Heart left ventricle (tissue), 13 donors: ENCODE measurements around the gene EPS8.

Experiments
- CTCF ChIP-seq, 12 donors: fragments of 200-600 bp; sonication (generic) in 4 of 12; IDR thresholded peaks; one replicate each; pipeline versions ENCODE4 v1.5.0 to v1.8.0; 2018 to 2022; ENCODE audit warnings: antibody characterized with exemption in 12 of 12, mild to moderate bottlenecking in 5 of 12
- POLR2A ChIP-seq, 2 donors: fragments of 450-650 bp; IDR thresholded peaks; one replicate each; pipeline ENCODE4 v1.6.1; 2017; ENCODE audit warnings: antibody characterized with exemption in 2 of 2, mild to moderate bottlenecking in 2 of 2, moderate library complexity in 2 of 2
- donor health status: ischemic (EF 13 %, LVEDD 7.1; RV severe dilation, severe dysfunction).
- donor health status: DM: no; HTN: yes; CAD: no.
- donor health status: DM: no; HTN: no; CAD: no.
- donor health status: ischemic (EF 25% LVEDD 6.9; RV normal size, moderate dysfunction).
- donor health status: ischemic (EF 25% LVEDD 5.7; RV mildly dilated, moderate dysfunction).
- donor health status: ischemic (EF 35%, LVEDD 5.7; RV mildly dilated, moderate dysfunction).
- donor health status: nonischemic (EF 11% LVEDD 7.7; RV severe dilation, severe dysfunction).
- donor health status: DM: yes; HTN: yes; CAD: no.
- donor health status: PGD.
- donor health status: ischemic (EF 29% LVEDD 5.4; RV normal size, mild dysfunction).
- donor health status: nonischemic (EF 23%, LVEDD 6.1; RV moderate dilation, normal function).

GRCh38 chr12:15726878-15727150 lies 62.4 kb downstream of the EPS8 start:
- TF ChIP-seq CTCF (IDR thresholded peaks at IDR 0.05), result no peak
- TF ChIP-seq POLR2A (IDR thresholded peaks at IDR 0.05), result no peak
